HG03060 (cell line): ENCODE measurements around the gene MLST8.

ENCODE experiments used
- ATAC-seq: cut with Tn5 transposase; IDR thresholded peaks from one replicate; pipeline ENCODE4 v1.9.1; 2021; ENCODE audit warnings: low read depth, moderate number of reproducible peaks; ENCODE audit not compliant: unreplicated experiment

MLST8 gene, protein sequence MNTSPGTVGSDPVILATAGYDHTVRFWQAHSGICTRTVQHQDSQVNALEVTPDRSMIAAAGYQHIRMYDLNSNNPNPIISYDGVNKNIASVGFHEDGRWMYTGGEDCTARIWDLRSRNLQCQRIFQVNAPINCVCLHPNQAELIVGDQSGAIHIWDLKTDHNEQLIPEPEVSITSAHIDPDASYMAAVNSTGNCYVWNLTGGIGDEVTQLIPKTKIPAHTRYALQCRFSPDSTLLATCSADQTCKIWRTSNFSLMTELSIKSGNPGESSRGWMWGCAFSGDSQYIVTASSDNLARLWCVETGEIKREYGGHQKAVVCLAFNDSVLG

GRCh38 chr16:2205104-2205966 lies at the start of gene MLST8:
Gene MLST8, plus strand, starts transcription at chr16:2205454. Its CDS starts 632 bp downstream, at chr16:2206086.
- ATAC-seq: peak; percentile 65

DNA sequence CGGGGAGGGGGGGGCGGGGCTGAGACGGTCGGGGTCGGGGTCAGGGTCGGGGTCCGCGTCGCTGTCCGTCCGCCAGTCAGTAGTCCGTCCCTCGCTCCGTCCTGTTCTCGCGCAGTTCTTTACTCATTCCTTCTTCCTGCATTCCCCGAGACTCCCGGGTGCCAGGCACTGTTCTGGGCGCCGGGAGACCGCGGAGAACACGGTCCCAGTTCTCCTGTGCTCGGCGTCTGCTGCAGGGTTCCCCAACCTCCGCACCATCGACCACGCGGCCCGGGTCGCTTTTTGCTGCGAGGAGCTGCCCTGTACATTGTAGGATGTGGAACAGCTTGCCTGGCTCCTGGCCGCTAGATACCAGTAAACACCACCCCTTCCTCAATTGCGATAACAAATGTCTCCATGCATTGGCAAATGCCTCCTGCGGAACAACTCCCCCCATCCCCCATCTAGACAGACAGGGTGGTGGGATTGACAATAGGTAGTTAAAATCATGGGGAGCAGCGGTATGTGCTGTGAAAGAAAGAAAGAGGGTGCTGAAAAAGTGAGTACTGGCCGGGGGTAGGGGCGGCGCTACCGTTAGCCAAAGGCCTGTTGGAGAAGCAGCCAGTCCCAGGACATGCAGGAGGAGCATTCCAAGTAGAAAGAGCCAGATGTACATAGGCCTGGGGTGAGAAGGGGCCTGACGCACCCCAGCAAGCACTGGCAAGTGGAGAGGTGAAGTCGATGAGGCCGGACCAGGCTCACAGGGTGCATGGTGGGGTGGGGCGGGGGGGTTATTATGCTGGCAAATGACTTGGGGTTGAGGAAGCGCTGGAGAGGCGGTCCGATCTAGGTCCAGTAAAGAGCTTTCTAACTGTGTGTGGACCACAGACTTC lies 49.0 kb upstream of the MLST8 start:
- ATAC-seq: no peak

- ATAC-seq: no peak
Observed at GRCh38 chr16:2156849-2157224, 48.4 kb upstream of the MLST8 start.

GRCh38 chr16:2157480-2158261 lies 47.6 kb upstream of the MLST8 start:
- no peak for ATAC-seq

DNA sequence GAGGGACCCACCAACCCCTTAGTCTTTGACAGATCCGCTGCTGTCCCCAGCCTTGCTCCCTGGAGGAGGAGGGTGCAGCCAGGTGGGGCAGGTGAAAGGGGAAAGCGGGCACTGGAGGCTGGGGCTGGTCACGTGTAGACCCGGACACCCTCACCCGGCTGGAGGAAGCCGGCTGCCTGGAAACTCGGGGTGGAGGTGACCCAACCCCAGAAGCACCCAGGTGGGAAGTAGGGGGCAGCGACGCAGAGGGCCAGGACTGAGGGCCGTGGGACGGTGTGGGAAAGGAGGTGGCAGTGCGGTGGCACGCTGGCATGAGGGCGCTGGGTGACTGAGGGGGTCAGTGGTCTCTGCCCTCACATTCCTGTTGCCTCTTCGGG lies 47.0 kb upstream of the MLST8 start:
- no peak for ATAC-seq

DNA sequence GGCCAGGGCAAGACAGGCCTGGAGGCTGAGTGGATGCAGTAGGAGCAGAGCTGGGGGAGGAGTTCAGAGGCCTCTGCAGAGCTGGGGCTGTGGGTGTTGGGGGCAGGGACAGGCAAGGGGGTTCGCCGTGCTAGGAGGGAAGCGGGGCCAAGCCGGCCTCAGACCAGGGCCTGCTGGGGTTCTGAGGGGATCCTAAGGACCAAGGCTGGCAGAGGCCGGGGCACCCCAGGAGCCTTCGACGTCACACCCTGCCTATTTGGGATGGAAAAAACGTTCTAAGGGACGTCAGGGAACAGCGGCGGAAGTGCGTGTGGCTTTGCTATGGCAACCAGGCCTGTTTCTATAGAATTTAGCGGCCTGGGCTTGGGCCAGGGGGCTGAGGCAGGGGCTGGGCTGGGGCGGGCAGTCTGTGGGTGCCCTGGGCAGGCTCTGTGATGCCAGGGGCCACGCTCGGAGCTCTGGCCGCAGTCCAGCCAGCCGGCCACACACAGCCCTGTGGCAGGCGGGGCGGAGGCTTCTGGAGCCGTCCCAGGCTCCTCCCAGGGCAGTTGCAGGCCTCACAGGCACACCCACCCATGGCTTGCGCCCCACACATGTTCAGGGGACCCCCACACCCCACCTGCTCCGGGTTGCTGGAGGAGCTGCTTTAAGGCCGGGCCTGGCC lies 45.9 kb upstream of the MLST8 start:
- no peak for ATAC-seq

DNA sequence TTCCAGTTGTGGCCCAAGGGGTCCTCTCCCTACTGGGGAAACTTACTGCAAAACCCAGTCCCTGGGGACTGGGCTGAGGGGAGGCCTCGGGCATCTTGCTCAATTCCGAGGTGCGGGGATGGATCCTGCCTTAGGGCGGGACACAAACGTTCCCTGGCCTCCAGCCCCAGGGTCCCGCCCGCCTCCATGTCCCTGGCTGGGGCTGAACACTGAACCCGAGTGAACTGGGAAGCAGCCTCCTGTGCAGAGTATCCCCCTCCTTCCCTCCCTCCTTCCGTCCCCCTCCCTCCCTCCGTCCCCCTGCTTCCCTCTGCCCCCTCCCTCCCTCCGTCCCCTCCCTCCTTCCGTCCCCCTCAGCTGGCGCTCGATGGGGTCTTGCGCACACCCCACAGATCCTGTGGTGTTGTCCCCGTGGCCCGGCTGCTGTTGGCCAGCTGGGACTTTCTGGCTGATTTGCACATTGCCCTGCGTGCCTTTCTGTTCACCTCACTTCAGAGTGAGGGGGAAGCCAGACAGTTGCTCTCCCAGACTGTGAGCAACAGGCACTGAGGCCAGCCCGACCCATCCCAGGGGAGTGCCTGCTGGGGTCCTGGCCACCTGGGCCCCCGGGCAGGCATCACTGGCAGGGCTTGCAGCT lies 44.2 kb upstream of the MLST8 start:
- ATAC-seq: no peak

- no peak for ATAC-seq
Observed at GRCh38 chr16:2161911-2162310, 43.3 kb upstream of the MLST8 start.

DNA sequence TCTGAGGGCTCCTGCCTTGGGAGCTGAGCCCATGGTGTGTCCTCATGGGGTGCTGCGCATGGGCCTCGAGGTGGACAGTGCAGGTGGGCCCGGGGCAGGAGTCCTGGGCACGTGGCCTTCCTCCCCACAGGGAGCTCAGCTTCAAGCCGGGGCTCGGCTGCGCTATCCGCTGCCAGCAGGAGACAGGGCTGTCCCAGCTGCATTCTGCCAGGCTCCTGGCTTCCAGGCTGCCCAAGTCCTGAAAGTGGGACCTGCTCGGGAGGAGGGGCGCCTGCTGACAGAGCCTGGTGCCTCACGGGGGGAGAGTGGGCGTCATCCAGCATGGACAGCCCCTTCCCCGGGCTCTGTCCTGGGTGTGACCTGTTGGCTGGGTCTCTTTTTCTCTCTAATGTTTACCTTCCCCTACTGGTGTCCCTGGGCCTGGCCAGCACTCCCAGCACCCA lies 42.6 kb upstream of the MLST8 start:
- no peak for ATAC-seq

- ATAC-seq: no peak
Observed at GRCh38 chr16:2163211-2163881, 41.9 kb upstream of the MLST8 start.

- ATAC-seq: no peak
Observed at GRCh38 chr16:2165861-2166260, 39.4 kb upstream of the MLST8 start.

DNA sequence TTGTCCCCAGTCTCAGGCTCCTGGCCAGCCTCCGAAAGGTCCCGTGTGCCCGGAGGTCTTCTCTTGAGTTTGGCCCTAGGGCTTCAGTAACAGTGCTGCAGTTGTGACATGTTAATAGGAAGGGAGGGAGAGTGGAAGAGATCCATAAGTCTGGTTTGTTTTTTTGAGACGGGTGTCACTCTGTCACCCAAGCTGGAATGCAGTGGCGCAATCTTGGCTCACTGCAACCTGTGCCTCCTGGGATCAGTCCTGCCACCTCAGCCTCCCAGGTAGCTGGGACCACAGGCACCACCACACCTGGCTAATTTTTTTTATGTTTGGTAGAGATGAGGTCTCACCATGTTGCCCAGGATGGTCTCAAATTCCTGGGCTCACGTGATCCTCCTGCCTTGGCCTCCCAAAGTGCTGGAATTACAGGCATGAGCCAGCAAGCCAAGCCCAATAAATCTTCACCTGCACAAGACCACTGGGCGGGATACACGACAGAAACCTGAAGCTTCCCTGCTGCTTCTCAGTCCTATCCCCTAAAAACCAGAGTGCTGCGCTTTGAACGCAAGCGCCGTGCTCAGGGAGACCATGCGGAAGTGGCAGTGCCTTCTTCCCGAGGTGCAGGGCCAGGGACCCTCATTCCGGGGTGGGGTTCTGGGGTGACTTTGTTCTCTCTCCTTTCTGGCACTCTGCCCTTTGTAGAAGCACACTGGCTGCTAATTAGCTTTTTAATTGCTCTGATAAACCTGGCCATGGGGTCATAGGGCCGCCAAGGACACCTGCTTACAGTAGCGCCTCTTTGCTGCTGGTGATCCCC lies 38.8 kb upstream of the MLST8 start:
- no peak for ATAC-seq

GRCh38 chr16:2167068-2167638 lies 38.1 kb upstream of the MLST8 start:
- no peak for ATAC-seq

- no peak for ATAC-seq
Observed at GRCh38 chr16:2170080-2170479, 35.2 kb upstream of the MLST8 start.

DNA sequence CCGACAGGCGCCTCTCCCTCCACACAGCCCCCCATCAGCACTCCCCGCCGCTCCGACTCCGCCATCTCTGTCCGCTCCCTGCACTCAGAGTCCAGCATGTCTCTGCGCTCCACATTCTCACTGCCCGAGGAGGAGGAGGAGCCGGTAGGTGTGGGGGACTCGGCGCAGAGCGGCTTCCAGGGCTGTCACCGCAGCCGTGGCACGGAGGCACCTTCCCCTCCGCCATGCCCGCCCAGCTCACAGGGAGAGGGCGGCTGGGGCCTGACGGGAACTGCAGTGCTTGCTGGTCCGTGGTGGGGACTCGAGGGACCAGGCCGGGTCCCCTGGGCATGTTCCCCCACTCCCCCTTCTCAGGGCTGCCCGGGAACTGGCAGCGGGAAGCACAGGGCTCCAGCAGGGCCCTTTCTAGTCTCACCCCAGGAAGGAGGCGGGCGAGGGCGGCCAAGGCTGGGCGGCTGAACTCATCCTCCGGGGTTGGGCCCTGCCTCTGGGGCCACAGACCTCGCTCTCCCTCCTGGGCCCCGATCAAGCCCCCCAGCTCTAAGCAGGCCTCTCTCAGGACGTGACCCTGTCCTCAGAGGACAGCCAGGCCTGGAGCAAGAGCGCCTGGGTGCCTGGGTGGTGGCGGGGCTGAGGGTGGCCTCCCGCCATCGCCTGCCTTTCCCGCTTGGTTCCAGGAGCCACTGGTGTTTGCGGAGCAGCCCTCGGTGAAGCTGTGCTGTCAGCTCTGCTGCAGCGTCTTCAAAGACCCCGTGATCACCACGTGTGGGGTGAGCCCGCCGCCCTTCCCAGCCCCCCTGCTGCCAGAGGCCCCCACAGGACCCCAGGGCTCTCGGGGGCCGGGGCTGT lies 34.4 kb upstream of the MLST8 start:
- ATAC-seq: no peak

GRCh38 chr16:2171601-2172178 lies 33.6 kb upstream of the MLST8 start:
- ATAC-seq: no peak
